HEK293 (cell line): ENCODE measurements around the gene LOXL4.

Experiments
- BCL11A ChIP-seq: fragments of 450-650 bp; formaldehyde crosslinking; IDR thresholded peaks from 2 replicates; pipeline ENCODE4 v1.5.1; 2016; ENCODE audit warnings: low read depth, missing biosample characterization, missing genetic modification characterization
- HOXA7 ChIP-seq: sonication (generic); formaldehyde crosslinking; IDR thresholded peaks from 2 replicates; pipeline ENCODE4 v1.8.1; 2022; ENCODE audit warnings: missing genetic modification reagents, borderline replicate concordance
- KLF10 ChIP-seq: fragments of 450-650 bp; IDR thresholded peaks from 2 replicates; pipeline ENCODE4 v1.5.1; 2018; ENCODE audit warnings: missing biosample characterization, mild to moderate bottlenecking, missing genetic modification characterization
- PRDM6 ChIP-seq: fragments of 450-650 bp; formaldehyde crosslinking; IDR thresholded peaks from 2 replicates; pipeline ENCODE4 v1.5.1; 2017; ENCODE audit warnings: missing biosample characterization, missing genetic modification characterization
- ZBTB20 ChIP-seq: fragments of 450-650 bp; formaldehyde crosslinking; IDR thresholded peaks from 2 replicates; pipeline ENCODE4 v1.5.1; 2016; ENCODE audit warnings: missing biosample characterization, missing genetic modification characterization
- ZFP37 ChIP-seq: fragments of 450-650 bp; formaldehyde crosslinking; IDR thresholded peaks from 2 replicates; pipeline ENCODE4 v1.5.1; 2016; ENCODE audit warnings: missing biosample characterization, missing genetic modification characterization
- ZIC2 ChIP-seq: fragments of 450-650 bp; formaldehyde crosslinking; IDR thresholded peaks from 2 replicates; pipeline ENCODE4 v1.5.1; 2016; ENCODE audit warnings: missing biosample characterization, missing genetic modification characterization
- ZNF132 ChIP-seq: fragments of 450-650 bp; formaldehyde crosslinking; IDR thresholded peaks from 2 replicates; pipeline ENCODE4 v1.5.1; 2017; ENCODE audit warnings: missing biosample characterization, missing genetic modification characterization, borderline replicate concordance
- ZNF155 ChIP-seq: fragments of 450-650 bp; formaldehyde crosslinking; IDR thresholded peaks from 2 replicates; pipeline ENCODE4 v1.5.1; 2016; ENCODE audit warnings: missing biosample characterization, missing genetic modification characterization
- ZNF19 ChIP-seq: fragments of 450-650 bp; formaldehyde crosslinking; IDR thresholded peaks from 2 replicates; pipeline ENCODE4; 2016; ENCODE audit warnings: missing biosample characterization, missing genetic modification characterization, low read depth
- ZNF2 ChIP-seq: fragments of 450-650 bp; formaldehyde crosslinking; IDR thresholded peaks from 2 replicates; pipeline ENCODE4 v1.5.1; 2016; ENCODE audit warnings: missing biosample characterization, missing genetic modification characterization
- ZNF202 ChIP-seq: fragments of 450-650 bp; formaldehyde crosslinking; IDR thresholded peaks from 2 replicates; pipeline ENCODE4 v1.5.1; 2016; ENCODE audit warnings: missing biosample characterization, missing genetic modification characterization, borderline replicate concordance
- ZNF335 ChIP-seq: fragments of 450-650 bp; formaldehyde crosslinking; conservative IDR thresholded peaks from 2 replicates; pipeline ENCODE4 v1.5.1; 2016; ENCODE audit warnings: missing biosample characterization, missing genetic modification characterization
- ZNF362 ChIP-seq: fragments of 450-650 bp; formaldehyde crosslinking; IDR thresholded peaks from 2 replicates; pipeline ENCODE4 v1.5.1; 2016; ENCODE audit warnings: missing biosample characterization, missing genetic modification characterization
- ZNF473 ChIP-seq: fragments of 450-650 bp; formaldehyde crosslinking; IDR thresholded peaks from 2 replicates; pipeline ENCODE4 v1.5.1; 2017; ENCODE audit warnings: missing biosample characterization, missing genetic modification characterization
- ZNF548 ChIP-seq: fragments of 450-650 bp; formaldehyde crosslinking; IDR thresholded peaks from 2 replicates; pipeline ENCODE4 v1.5.1; 2016; ENCODE audit warnings: missing biosample characterization, missing genetic modification characterization
- ZNF654 ChIP-seq: fragments of 450-650 bp; formaldehyde crosslinking; IDR thresholded peaks from 2 replicates; pipeline ENCODE4 v1.5.1; 2016; ENCODE audit warnings: low read depth, missing biosample characterization, missing genetic modification characterization
- ZNF76 ChIP-seq: fragments of 450-650 bp; formaldehyde crosslinking; IDR thresholded peaks from 2 replicates; pipeline ENCODE4; 2016; ENCODE audit warnings: low read depth, missing biosample characterization, missing genetic modification characterization, borderline replicate concordance
- ZNF791 ChIP-seq: fragments of 450-650 bp; formaldehyde crosslinking; IDR thresholded peaks from 2 replicates; pipeline ENCODE4 v1.5.1; 2016; ENCODE audit warnings: missing biosample characterization, missing genetic modification characterization
- ZNF830 ChIP-seq: fragments of 450-650 bp; IDR thresholded peaks from 2 replicates; pipeline ENCODE4 v1.5.0; 2018; ENCODE audit warnings: missing biosample characterization, missing genetic modification characterization, low read depth, mild to moderate bottlenecking, moderate library complexity
- ZNF843 ChIP-seq: fragments of 450-650 bp; formaldehyde crosslinking; IDR thresholded peaks from 2 replicates; pipeline ENCODE4 v1.5.1; 2016; ENCODE audit warnings: missing biosample characterization, missing genetic modification characterization
- ZSCAN4 ChIP-seq: fragments of 450-650 bp; formaldehyde crosslinking; IDR thresholded peaks from 2 replicates; pipeline ENCODE4 v1.5.1; 2017; ENCODE audit warnings: missing biosample characterization, missing genetic modification characterization
- TF ChIP-seq, protein P1 (sequence below): fragments of 450-650 bp; formaldehyde crosslinking; IDR thresholded peaks from 2 replicates; pipeline ENCODE4 v1.5.1; 2016; ENCODE audit warnings: missing biosample characterization, missing genetic modification characterization
- TF ChIP-seq, protein P2 (sequence below): fragments of 450-650 bp; formaldehyde crosslinking; IDR thresholded peaks from 2 replicates; pipeline ENCODE4 v1.5.1; 2016; ENCODE audit warnings: missing biosample characterization, missing genetic modification characterization, borderline replicate concordance
- TF ChIP-seq, protein P3 (sequence below): fragments of 450-650 bp; formaldehyde crosslinking; IDR thresholded peaks from 2 replicates; pipeline ENCODE4 v1.5.1; 2016; ENCODE audit warnings: missing biosample characterization, missing genetic modification characterization

Gene LOXL4

DNA sequence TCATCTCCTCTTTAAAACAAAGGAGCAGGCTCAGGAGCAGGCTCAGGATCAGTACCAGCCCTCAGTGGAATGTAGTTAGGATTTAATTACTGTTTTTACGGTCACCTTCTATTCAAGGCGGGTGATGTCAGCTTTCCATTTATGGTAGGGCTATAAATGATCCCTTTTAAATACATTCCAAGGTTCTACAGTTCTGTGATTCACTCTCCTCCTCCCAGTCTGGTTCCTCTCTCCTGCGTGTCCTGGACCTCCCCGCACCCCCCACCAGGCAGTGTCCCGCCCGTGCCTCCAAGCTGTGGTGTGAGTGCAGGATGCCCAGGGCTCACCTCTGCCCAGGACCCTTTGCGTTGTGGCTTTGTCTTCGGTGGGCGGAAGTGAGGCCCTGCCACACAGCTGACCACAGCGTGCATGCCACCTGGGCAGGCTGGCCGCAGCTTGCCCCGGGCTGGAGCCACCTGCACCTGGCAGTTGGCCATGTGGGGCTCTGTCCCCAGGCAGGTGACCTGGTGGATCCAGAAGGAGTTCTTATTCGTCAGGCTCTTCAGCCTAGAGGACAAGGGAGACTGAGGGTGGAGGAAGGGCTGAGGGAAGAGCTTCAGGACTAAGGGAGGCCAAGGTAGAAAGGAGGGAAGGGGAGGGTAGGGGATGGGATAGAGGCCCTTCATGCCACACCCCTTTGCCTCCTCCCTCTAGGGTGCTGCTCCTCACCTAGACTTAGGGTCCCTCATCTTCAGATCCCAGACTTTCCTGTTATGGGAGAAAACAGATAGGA, 9.1 kb downstream of the LOXL4 start (continued):
- no peak for TF ChIP-seq ZNF2
- no peak for TF ChIP-seq ZNF202
- TF ChIP-seq PRDM6 (tag by site-specific recombination): no peak
- no peak for TF ChIP-seq ZNF19 (tag by site-specific recombination)
- no peak for TF ChIP-seq ZBTB20 (tag by site-specific recombination)
- no peak for TF ChIP-seq ZNF76 (tag by site-specific recombination)
- TF ChIP-seq ZSCAN4: no peak
- TF ChIP-seq, protein P1, sequence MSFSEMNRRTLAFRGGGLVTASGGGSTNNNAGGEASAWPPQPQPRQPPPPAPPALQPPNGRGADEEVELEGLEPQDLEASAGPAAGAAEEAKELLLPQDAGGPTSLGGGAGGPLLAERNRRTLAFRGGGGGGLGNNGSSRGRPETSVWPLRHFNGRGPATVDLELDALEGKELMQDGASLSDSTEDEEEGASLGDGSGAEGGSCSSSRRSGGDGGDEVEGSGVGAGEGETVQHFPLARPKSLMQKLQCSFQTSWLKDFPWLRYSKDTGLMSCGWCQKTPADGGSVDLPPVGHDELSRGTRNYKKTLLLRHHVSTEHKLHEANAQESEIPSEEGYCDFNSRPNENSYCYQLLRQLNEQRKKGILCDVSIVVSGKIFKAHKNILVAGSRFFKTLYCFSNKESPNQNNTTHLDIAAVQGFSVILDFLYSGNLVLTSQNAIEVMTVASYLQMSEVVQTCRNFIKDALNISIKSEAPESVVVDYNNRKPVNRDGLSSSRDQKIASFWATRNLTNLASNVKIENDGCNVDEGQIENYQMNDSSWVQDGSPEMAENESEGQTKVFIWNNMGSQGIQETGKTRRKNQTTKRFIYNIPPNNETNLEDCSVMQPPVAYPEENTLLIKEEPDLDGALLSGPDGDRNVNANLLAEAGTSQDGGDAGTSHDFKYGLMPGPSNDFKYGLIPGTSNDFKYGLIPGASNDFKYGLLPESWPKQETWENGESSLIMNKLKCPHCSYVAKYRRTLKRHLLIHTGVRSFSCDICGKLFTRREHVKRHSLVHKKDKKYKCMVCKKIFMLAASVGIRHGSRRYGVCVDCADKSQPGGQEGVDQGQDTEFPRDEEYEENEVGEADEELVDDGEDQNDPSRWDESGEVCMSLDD: no peak
- TF ChIP-seq, protein P2, sequence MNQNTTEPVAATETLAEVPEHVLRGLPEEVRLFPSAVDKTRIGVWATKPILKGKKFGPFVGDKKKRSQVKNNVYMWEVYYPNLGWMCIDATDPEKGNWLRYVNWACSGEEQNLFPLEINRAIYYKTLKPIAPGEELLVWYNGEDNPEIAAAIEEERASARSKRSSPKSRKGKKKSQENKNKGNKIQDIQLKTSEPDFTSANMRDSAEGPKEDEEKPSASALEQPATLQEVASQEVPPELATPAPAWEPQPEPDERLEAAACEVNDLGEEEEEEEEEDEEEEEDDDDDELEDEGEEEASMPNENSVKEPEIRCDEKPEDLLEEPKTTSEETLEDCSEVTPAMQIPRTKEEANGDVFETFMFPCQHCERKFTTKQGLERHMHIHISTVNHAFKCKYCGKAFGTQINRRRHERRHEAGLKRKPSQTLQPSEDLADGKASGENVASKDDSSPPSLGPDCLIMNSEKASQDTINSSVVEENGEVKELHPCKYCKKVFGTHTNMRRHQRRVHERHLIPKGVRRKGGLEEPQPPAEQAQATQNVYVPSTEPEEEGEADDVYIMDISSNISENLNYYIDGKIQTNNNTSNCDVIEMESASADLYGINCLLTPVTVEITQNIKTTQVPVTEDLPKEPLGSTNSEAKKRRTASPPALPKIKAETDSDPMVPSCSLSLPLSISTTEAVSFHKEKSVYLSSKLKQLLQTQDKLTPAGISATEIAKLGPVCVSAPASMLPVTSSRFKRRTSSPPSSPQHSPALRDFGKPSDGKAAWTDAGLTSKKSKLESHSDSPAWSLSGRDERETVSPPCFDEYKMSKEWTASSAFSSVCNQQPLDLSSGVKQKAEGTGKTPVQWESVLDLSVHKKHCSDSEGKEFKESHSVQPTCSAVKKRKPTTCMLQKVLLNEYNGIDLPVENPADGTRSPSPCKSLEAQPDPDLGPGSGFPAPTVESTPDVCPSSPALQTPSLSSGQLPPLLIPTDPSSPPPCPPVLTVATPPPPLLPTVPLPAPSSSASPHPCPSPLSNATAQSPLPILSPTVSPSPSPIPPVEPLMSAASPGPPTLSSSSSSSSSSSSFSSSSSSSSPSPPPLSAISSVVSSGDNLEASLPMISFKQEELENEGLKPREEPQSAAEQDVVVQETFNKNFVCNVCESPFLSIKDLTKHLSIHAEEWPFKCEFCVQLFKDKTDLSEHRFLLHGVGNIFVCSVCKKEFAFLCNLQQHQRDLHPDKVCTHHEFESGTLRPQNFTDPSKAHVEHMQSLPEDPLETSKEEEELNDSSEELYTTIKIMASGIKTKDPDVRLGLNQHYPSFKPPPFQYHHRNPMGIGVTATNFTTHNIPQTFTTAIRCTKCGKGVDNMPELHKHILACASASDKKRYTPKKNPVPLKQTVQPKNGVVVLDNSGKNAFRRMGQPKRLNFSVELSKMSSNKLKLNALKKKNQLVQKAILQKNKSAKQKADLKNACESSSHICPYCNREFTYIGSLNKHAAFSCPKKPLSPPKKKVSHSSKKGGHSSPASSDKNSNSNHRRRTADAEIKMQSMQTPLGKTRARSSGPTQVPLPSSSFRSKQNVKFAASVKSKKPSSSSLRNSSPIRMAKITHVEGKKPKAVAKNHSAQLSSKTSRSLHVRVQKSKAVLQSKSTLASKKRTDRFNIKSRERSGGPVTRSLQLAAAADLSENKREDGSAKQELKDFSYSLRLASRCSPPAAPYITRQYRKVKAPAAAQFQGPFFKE: no peak
- TF ChIP-seq ZNF830 (tag by site-specific recombination): no peak
- no peak for TF ChIP-seq ZNF132 (tag by site-specific recombination)
- TF ChIP-seq ZNF362: no peak
- TF ChIP-seq BCL11A: no peak
- TF ChIP-seq HOXA7 (CRISPR knock-in tag): no peak
- TF ChIP-seq ZNF843 (tag by site-specific recombination): peak; percentile 56; the same call in 1 of the 2 replicates
- no peak for TF ChIP-seq ZNF473 (tag by site-specific recombination)
- TF ChIP-seq KLF10 (tag by site-specific recombination): no peak
- TF ChIP-seq ZNF548 (tag by site-specific recombination): peak; percentile 93
- TF ChIP-seq ZNF155 (tag by site-specific recombination): no peak
- TF ChIP-seq ZNF335 (tag by site-specific recombination): no peak
- TF ChIP-seq ZNF654 (tag by site-specific recombination): no peak
- TF ChIP-seq ZIC2 (tag by site-specific recombination): no peak
- TF ChIP-seq, protein P3, sequence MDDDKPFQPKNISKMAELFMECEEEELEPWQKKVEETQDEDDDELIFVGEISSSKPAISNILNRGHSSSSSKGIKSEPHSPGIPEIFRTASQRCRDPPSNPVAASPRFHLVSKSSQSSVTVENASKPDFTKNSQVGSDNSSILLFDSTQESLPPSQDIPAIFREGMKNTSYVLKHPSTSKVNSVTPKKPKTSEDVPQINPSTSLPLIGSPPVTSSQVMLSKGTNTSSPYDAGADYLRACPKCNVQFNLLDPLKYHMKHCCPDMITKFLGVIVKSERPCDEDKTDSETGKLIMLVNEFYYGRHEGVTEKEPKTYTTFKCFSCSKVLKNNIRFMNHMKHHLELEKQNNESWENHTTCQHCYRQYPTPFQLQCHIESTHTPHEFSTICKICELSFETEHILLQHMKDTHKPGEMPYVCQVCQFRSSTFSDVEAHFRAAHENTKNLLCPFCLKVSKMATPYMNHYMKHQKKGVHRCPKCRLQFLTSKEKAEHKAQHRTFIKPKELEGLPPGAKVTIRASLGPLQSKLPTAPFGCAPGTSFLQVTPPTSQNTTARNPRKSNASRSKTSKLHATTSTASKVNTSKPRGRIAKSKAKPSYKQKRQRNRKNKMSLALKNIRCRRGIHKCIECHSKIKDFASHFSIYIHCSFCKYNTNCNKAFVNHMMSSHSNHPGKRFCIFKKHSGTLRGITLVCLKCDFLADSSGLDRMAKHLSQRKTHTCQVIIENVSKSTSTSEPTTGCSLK (tag by site-specific recombination): no peak
- TF ChIP-seq ZFP37: peak; percentile 47; the same call in 1 of the 2 replicates
- no peak for TF ChIP-seq ZNF791 (tag by site-specific recombination)
